ENCODE data around the gene PRKCQ. TPM values are rescaled to one million over a fixed set of nuclear protein-coding genes. Genes with fewer than 3 reads are reported as not detected.

PRKCQ gene
- total and polyA plus RNA-seq, 2 of the 13 experiments (the other 11 are each of a cell fraction or from before 2014, with no cell fraction given): 0.13 to 0.35 TPM

- in situ Hi-C loops (cut with HindIII; ENCODE audit: extremely low pct_ligation_motif_present, low pct_unique_long_range_greater_than_20kb): no loop called here
- Histone ChIP-seq H3K4me2 (ENCODE audit: low read depth, low read length) (no peak overlapping the region), H3K4me1 (ENCODE audit: insufficient read depth, low read length) (no peaks in the 10 kb centered on the region), H2AFZ (ENCODE audit: low read length) (no peak overlapping the region), H3K9me3 (ENCODE audit: low read length) (no peaks in the 10 kb centered on the region), H3K27me3 (ENCODE audit: control insufficient read depth in 1 of 2, insufficient read depth in 2 of 2, low read length in 2 of 2) (0 out of 5 replicates have a peak, but pooled peaks cover 0 to 4% of the 10 kb centered on the region in 2 experiments), H4K20me1 (ENCODE audit: insufficient read depth, low read length) (no peaks in the 10 kb centered on the region), H3K27ac (ENCODE audit: extremely low read length, insufficient read depth, low read length) (no peak overlapping the region), H3K36me3 (replicated peaks in 1 of 2; ENCODE audit: control insufficient read depth in 1 of 2, insufficient read depth in 2 of 2, low read length in 2 of 2) (no peaks in the 10 kb centered on the region), H3K9ac (ENCODE audit: insufficient read depth, low read depth, low read length) (no peak overlapping the region), H3K4me3 (replicated peaks in 1 of 3; ENCODE audit: insufficient read depth in 1 of 3, low read depth in 2 of 3, low read length in 3 of 3) (no peak overlapping the region), H3K79me2 (ENCODE audit: insufficient read depth, low read length) (no peaks in the 10 kb centered on the region)
- intact Hi-C loops (cut with micrococcal nuclease; ENCODE audit: unreplicated experiment): no loop called here
- ChIA-PET CTCF (ENCODE audit: low intra/inter-chr PET ratio, low total read pairs) (no interaction called here), POLR2A (no interaction called here)
- no TSS peak for BruUV-seq (replicated peaks)
- FAIRE-seq (no peak), ATAC-seq (no peak), DNase-seq (ENCODE audit: low spot score) (no peak)
- 74% methylated on average over 4 of the region's 4 CpGs for WGBS (ENCODE audit: low lambda C conversion rate)
- TF ChIP-seq CERS6 (CRISPR knock-in tag; IDR thresholded peaks at IDR 0.05) (no peak), ZUFSP (CRISPR knock-in tag; IDR thresholded peaks at IDR 0.05; ENCODE audit: borderline replicate concordance) (no peak), RFXANK (CRISPR knock-in tag; IDR thresholded peaks at IDR 0.05) (no peak), MIXL1 (CRISPR knock-in tag; IDR thresholded peaks at IDR 0.05) (no peak), ZNF510 (CRISPR knock-in tag; IDR thresholded peaks at IDR 0.05; ENCODE audit: low read depth) (no peak), HOXD1 (CRISPR knock-in tag; IDR thresholded peaks at IDR 0.05) (no peak), ZFP62 (CRISPR knock-in tag; IDR thresholded peaks at IDR 0.05) (no peak), ZBTB39 (CRISPR knock-in tag; IDR thresholded peaks at IDR 0.05) (no peak), HMGXB3 (CRISPR knock-in tag; IDR thresholded peaks at IDR 0.05; ENCODE audit: borderline replicate concordance) (no peak), TAF1 (CRISPR knock-in tag; IDR thresholded peaks at IDR 0.05) (no peak), PATZ1 (CRISPR knock-in tag; IDR thresholded peaks at IDR 0.05) (no peak), LBX2 (CRISPR knock-in tag; IDR thresholded peaks at IDR 0.05; ENCODE audit: borderline replicate concordance) (no peak), ZNF83 (CRISPR knock-in tag; IDR thresholded peaks at IDR 0.05; ENCODE audit: borderline replicate concordance) (no peak)
Observed at GRCh38 chr10:6590100-6590499, 10.0 kb upstream of the PRKCQ start.

Measured in HepG2 (cell line).